GM13977 (cell line): ENCODE measurements around the gene TEX264.
A peak's percentile ranks its signal among the peaks of the same experiment; 100 is the strongest.

ENCODE experiments used
- DNase-seq: peaks from one replicate; pipeline ENCODE4 v3.0.0; 2012; ENCODE audit warnings: low spot score
- CTCF ChIP-seq: IDR thresholded peaks from 2 replicates; pipeline ENCODE4 v1.5.1; 2012; ENCODE audit warnings: mild to moderate bottlenecking, control low read depth; ENCODE audit not compliant: insufficient read depth; ENCODE audit errors: extremely low read depth, missing control alignments
- in situ Hi-C: fragments of 300-500 bp; cut with MboI; formaldehyde crosslinking; loops from one replicate; pipeline ENCODE4 v1.12.0; 2022; ENCODE audit warnings: low sequenced_read_pairs, low pct_unique_long_range_greater_than_20kb, mixed read lengths, inconsistent platforms; ENCODE audit not compliant: unreplicated experiment

TEX264 gene

GRCh38 chr3:51712038-51712420 lies 41.0 kb downstream of the TEX264 start:
- in situ Hi-C loops: no loop called here
- TF ChIP-seq CTCF: no peak
- DNase-seq: no peak

- in situ Hi-C loops: no loop called here
- DNase-seq: no peak
- TF ChIP-seq CTCF: no peak
Measured at GRCh38 chr3:51712511-51712931, 41.5 kb downstream of the TEX264 start.

- peak; percentile 5 for DNase-seq
- in situ Hi-C loops: no loop called here
- TF ChIP-seq CTCF: no peak
Measured at GRCh38 chr3:51712963-51713362, 41.9 kb downstream of the TEX264 start.

- DNase-seq: no peak
- in situ Hi-C loops: no loop called here
- TF ChIP-seq CTCF: no peak
Measured at GRCh38 chr3:51715231-51715976, 44.4 kb downstream of the TEX264 start.

GRCh38 chr3:51715977-51716294 lies 44.9 kb downstream of the TEX264 start:
- TF ChIP-seq CTCF: no peak

GRCh38 chr3:51716805-51717204 lies 45.8 kb downstream of the TEX264 start:
- no peak for TF ChIP-seq CTCF
- DNase-seq: no peak
- in situ Hi-C loops: no loop called here

More at GRCh38 chr3:51715977-51716294, 44.9 kb downstream of the TEX264 start:
- in situ Hi-C loops: no loop called here
- no peak for DNase-seq

- no peak for TF ChIP-seq CTCF
- in situ Hi-C loops: no loop called here
- DNase-seq: no peak
Measured at GRCh38 chr3:51717446-51717845, 46.4 kb downstream of the TEX264 start.
